Cardiac muscle cell (in vitro differentiated cells and primary cell): ENCODE results near the gene CDKN1A. TPM values are rescaled to one million over a fixed set of nuclear protein-coding genes. Genes with fewer than 3 reads are reported as not detected.
"Not testable (repeated sequence)": the region's sequence is repeated elsewhere in the genome, so short reads cannot be mapped to it uniquely, and the experiment has no call there.

ENCODE experiments used
- DNase-seq, 2 donors: peaks; one replicate each; pipeline versions ENCODE4 v3.0.0 to v3.0.0-alpha.2; 2010 to 2017; ENCODE audit warnings: low read depth in 1 of 2, low spot score in 1 of 2
- H3K27ac ChIP-seq: fragments of 200-600 bp; sonication (generic); 2 replicates; pipeline ENCODE4 v1.5.1; 2016
- H3K27me3 ChIP-seq: fragments of 200-600 bp; sonication (generic); 2 replicates; pipeline ENCODE4 v1.6.0; 2016; ENCODE audit warnings: control low read depth
- H3K36me3 ChIP-seq: fragments of 200-600 bp; sonication (generic); 2 replicates; pipeline ENCODE4 v1.5.1; 2016; ENCODE audit warnings: control low read depth
- H3K4me1 ChIP-seq: fragments of 200-600 bp; sonication (generic); 2 replicates; pipeline ENCODE4 v1.8.1; 2017; ENCODE audit warnings: low read depth, mild to moderate bottlenecking, mixed run types
- H3K4me3 ChIP-seq: fragments of 200-600 bp; sonication (generic); 2 replicates; pipeline ENCODE4 v1.5.1; 2016; ENCODE audit warnings: mild to moderate bottlenecking
- H3K9me3 ChIP-seq: fragments of 200-600 bp; sonication (generic); 2 replicates; pipeline ENCODE4 v1.5.1; 2017; ENCODE audit warnings: low read depth, mild to moderate bottlenecking, control low read depth
- polyA plus RNA-seq: library from polyadenylated mRNA; unstranded; fragments of >200 nt; fragmentation: Nextera tagmentation; extraction: Ambion mirVana; gene quantifications from 2 replicates; pipeline ENCODE4 v1.2.1, GENCODE V29; 2016
- total RNA-seq: library from RNA; depleted of rRNA; stranded (reverse); fragments of >200 nt; gene quantifications from 2 replicates; pipeline ENCODE4 v1.2.3, GENCODE V29; 2016
- TF ChIP-seq, protein P1 (sequence below): IDR thresholded peaks from 2 replicates; pipeline ENCODE4 v1.5.1; 2012; ENCODE audit warnings: low read depth, mild to moderate bottlenecking, low read length

CDKN1A gene
- total and polyA plus RNA-seq, 2 experiments from 2014 or later, result 60.8 to 141 TPM

- no peaks in the 10 kb centered on the region for H3K27me3 ChIP-seq
- H3K4me1 ChIP-seq, result peaks cover 3% of the 10 kb centered on the region
- H3K4me3 ChIP-seq, result no peak overlapping the region
- no peaks in the 10 kb centered on the region for H3K9me3 ChIP-seq
- H3K36me3 ChIP-seq, result no peaks in the 10 kb centered on the region
- TF ChIP-seq, protein P1, sequence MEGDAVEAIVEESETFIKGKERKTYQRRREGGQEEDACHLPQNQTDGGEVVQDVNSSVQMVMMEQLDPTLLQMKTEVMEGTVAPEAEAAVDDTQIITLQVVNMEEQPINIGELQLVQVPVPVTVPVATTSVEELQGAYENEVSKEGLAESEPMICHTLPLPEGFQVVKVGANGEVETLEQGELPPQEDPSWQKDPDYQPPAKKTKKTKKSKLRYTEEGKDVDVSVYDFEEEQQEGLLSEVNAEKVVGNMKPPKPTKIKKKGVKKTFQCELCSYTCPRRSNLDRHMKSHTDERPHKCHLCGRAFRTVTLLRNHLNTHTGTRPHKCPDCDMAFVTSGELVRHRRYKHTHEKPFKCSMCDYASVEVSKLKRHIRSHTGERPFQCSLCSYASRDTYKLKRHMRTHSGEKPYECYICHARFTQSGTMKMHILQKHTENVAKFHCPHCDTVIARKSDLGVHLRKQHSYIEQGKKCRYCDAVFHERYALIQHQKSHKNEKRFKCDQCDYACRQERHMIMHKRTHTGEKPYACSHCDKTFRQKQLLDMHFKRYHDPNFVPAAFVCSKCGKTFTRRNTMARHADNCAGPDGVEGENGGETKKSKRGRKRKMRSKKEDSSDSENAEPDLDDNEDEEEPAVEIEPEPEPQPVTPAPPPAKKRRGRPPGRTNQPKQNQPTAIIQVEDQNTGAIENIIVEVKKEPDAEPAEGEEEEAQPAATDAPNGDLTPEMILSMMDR, result no peak
- no peak for DNase-seq
- H3K27ac ChIP-seq, result no peak overlapping the region
These were observed 27.6 kb upstream of the CDKN1A start for GRCh38 chr6:36650848-36651478.

- Histone ChIP-seq H3K4me3 (no peak overlapping the region), H3K9me3 (no peaks in the 10 kb centered on the region), H3K27me3 (no peaks in the 10 kb centered on the region), H3K4me1 (peaks cover 3% of the 10 kb centered on the region), H3K27ac (no peak overlapping the region), H3K36me3 (no peaks in the 10 kb centered on the region)
- TF ChIP-seq, protein P1, result no peak
- DNase-seq, result no peak
These were observed 26.7 kb upstream of the CDKN1A start for GRCh38 chr6:36651659-36652379.

- H3K36me3 ChIP-seq, H3K27ac ChIP-seq, H3K4me3 ChIP-seq, H3K27me3 ChIP-seq, DNase-seq, H3K9me3 ChIP-seq: not testable (repeated sequence)
- H3K4me1 ChIP-seq, result peaks cover 12% of the 10 kb centered on the region
These were observed 24.0 kb upstream of the CDKN1A start for GRCh38 chr6:36654469-36654868.

DNA sequence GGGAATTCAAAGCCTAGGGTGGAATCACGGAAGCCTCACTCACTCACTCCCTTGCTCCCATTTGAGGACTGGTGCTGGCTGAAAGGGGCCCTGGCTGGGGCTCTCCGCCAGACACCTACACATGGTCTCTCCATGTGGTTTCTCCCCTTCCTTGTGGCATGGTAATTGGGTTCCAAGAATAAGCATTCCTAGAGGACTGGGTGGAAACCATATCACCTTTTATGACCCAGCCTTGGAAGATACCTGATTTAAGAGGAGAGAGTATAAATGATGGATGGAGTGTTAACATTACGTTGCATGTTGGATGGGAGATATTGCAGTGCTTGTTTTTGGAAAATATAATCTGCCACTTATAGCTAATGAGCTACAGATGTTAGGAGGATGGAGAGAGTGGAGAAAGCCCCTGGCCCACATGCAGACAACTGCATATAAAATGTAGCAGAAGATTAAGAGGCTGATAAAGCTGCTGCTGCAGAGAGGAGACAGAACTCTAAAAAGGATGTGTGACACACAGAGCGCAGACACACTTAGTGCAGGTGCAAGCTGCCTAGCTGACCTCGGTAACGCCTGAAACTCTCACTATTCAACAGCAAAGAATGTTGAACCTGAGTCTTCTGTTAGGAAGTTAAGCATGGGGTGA is 23.3 kb upstream of the CDKN1A start:
- Histone ChIP-seq H3K4me3 (no peak overlapping the region), H3K27ac (no peak overlapping the region), H3K36me3 (no peaks in the 10 kb centered on the region), H3K9me3 (no peaks in the 10 kb centered on the region), H3K27me3 (no peaks in the 10 kb centered on the region), H3K4me1 (peaks cover 12% of the 10 kb centered on the region)
- no peak for DNase-seq
- TF ChIP-seq, protein P1, result no peak

DNA sequence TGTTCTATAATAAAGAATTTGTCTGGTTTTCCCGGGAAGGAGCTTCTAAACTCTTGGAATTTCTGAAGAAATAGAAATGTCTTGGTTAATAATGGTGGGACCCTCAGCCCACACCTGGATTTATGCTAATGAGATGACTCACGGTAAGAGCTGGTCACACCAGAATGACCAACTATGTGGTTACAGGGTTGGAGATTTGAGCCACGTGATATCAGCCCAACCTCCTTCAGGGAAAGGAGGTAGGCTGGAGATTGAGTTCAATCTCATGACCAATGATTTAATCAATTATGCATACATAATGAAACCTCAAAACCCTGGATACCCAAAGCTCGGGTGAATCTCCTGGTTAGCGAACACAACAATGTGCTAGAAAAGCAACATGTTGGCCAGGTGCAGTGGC is 22.1 kb upstream of the CDKN1A start:
- no peak for DNase-seq
- Histone ChIP-seq H3K27me3 (no peaks in the 10 kb centered on the region), H3K27ac (no peak overlapping the region), H3K9me3 (no peaks in the 10 kb centered on the region), H3K4me3 (no peak overlapping the region), H3K36me3 (no peaks in the 10 kb centered on the region), H3K4me1 (peaks cover 12% of the 10 kb centered on the region)
- TF ChIP-seq, protein P1, result no peak

DNA sequence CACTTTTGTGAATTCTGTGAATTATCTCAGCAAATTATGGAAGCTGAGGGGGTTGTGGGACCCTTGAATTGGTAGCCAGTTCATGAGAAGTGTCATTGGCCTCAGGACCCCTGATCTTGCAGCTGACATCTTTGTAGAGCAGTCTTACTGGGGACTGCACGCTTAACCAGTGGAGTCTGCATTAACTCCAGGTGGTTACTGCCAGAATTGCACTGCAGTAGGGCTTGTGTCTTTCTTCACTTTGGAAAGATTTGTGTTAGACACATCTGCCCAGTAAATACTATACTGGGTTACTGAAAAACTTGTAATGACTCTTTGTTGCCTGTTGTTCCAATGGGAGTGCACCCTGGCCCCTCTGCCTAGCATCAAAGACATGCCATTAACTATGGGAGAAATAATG is 21.2 kb upstream of the CDKN1A start:
- TF ChIP-seq, protein P1, result no peak
- Histone ChIP-seq H3K27ac (no peak overlapping the region), H3K27me3 (no peaks in the 10 kb centered on the region), H3K4me1 (peaks cover 13% of the 10 kb centered on the region), H3K9me3 (no peaks in the 10 kb centered on the region), H3K36me3 (no peaks in the 10 kb centered on the region), H3K4me3 (no peak overlapping the region)
- no peak for DNase-seq
